Vagina (tissue), 2 donors: ENCODE results near the gene SHLD2.
"Not testable (repeated sequence)": the region's sequence is repeated elsewhere in the genome, so short reads cannot be mapped to it uniquely, and the experiment has no call there.

Experiments used
- CTCF ChIP-seq, 3 experiments: fragments of 450-650 bp in 2 of 3; fragments of 200-600 bp in 1 of 3; sonication (generic) in 1 of 3; IDR thresholded peaks; one replicate each; pipeline ENCODE4 v1.5.1; 2017 to 2019; ENCODE audit warnings: antibody characterized with exemption in 3 of 3, mild to moderate bottlenecking in 2 of 3, moderate library complexity in 2 of 3
- POLR2A ChIP-seq, 2 donors: fragments of 450-650 bp; IDR thresholded peaks; one replicate each; pipeline ENCODE4 v1.6.1; 2017; ENCODE audit warnings: antibody characterized with exemption in 2 of 2, mild to moderate bottlenecking in 2 of 2, moderate library complexity in 2 of 2
- POLR2AphosphoS5 ChIP-seq, 2 donors: sonication (generic); formaldehyde crosslinking; IDR thresholded peaks; one replicate each; pipeline ENCODE4 v1.9.0; 2017; ENCODE audit warnings: antibody characterized with exemption in 2 of 2, mild to moderate bottlenecking in 2 of 2, low read depth in 1 of 2; ENCODE audit not compliant: insufficient read depth in 1 of 2

DNA sequence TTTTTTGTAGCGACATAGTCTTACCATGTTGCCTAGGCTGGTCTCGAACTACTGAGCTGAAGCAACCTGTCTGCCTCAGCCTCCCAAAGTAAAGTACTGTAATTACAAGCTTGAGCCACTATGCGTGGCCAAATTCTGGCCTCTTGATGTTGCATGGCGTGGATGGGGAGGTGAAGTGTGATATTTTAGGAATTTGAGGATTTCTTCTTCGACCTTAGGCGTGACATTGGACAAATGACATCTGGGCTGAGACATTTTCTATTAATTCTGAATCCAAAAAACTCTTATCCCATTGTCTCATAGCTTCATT is 48.1 kb downstream of the SHLD2 start:
- TF ChIP-seq POLR2A (IDR thresholded peaks at IDR 0.05); CTCF (IDR thresholded peaks at IDR 0.05); POLR2AphosphoS5 (IDR thresholded peaks at IDR 0.05; ENCODE audit: insufficient read depth in 1 of 2, low read depth in 1 of 2): not testable (repeated sequence)
